PC-3 (cell line): ENCODE data around the gene EXD2.

Source experiments
- EZH2 ChIP-seq: fragments of 300-600 bp; sonication (generic); IDR thresholded peaks from one replicate; pipeline ENCODE4 v1.6.1; 2017; ENCODE audit warnings: antibody characterized with exemption, mild to moderate bottlenecking, low read length; ENCODE audit not compliant: unreplicated experiment
- EZH2phosphoT487 ChIP-seq: fragments of 300-600 bp; sonication (generic); IDR thresholded peaks from 2 replicates; pipeline ENCODE4 v1.6.1; 2018; ENCODE audit warnings: mild to moderate bottlenecking, antibody characterized with exemption, low read length, borderline replicate concordance
- TF ChIP-seq, protein P1 (sequence below): fragments of 300-600 bp; sonication (generic); conservative IDR thresholded peaks from 2 replicates; pipeline ENCODE4 v1.5.1; 2017; ENCODE audit warnings: antibody characterized with exemption, low read depth, mild to moderate bottlenecking, low read length

GRCh38 chr14:69208666-69209065, 17.4 kb downstream of the EXD2 start:
- no peak for TF ChIP-seq EZH2
- TF ChIP-seq, protein P1, sequence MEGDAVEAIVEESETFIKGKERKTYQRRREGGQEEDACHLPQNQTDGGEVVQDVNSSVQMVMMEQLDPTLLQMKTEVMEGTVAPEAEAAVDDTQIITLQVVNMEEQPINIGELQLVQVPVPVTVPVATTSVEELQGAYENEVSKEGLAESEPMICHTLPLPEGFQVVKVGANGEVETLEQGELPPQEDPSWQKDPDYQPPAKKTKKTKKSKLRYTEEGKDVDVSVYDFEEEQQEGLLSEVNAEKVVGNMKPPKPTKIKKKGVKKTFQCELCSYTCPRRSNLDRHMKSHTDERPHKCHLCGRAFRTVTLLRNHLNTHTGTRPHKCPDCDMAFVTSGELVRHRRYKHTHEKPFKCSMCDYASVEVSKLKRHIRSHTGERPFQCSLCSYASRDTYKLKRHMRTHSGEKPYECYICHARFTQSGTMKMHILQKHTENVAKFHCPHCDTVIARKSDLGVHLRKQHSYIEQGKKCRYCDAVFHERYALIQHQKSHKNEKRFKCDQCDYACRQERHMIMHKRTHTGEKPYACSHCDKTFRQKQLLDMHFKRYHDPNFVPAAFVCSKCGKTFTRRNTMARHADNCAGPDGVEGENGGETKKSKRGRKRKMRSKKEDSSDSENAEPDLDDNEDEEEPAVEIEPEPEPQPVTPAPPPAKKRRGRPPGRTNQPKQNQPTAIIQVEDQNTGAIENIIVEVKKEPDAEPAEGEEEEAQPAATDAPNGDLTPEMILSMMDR, result no peak
- TF ChIP-seq EZH2phosphoT487, result no peak
